Suprapubic skin (tissue), 3 donors: ENCODE data around the gene LINS1.

ENCODE experiments used
- CTCF ChIP-seq, 2 donors: fragments of 200-600 bp in 1 of 2; fragments of 450-650 bp in 1 of 2; sonication (generic) in 1 of 2; IDR thresholded peaks; one replicate each; pipeline ENCODE4 v1.5.1; 2016 to 2019; ENCODE audit warnings: antibody characterized with exemption in 2 of 2, mild to moderate bottlenecking in 1 of 2, moderate library complexity in 1 of 2
- POLR2A ChIP-seq, 2 donors: fragments of 450-650 bp; IDR thresholded peaks; one replicate each; pipeline ENCODE4 v1.6.1; 2017; ENCODE audit warnings: antibody characterized with exemption in 2 of 2, mild to moderate bottlenecking in 2 of 2, moderate library complexity in 2 of 2

GRCh38 chr15:100613208-100613607 is 11.2 kb upstream of the LINS1 start:
- TF ChIP-seq CTCF (IDR thresholded peaks at IDR 0.05) (no peak), POLR2A (IDR thresholded peaks at IDR 0.05) (no peak)
